DOHH2 (cell line): ENCODE data around the gene PACRG.

Experiments
- EZH2phosphoT487 ChIP-seq: fragments of 200-600 bp; sonication (generic); IDR thresholded peaks from 2 replicates; pipeline ENCODE4 v1.6.1; 2017; ENCODE audit warnings: borderline replicate concordance, mild to moderate bottlenecking, antibody characterized with exemption, low read length, moderate library complexity, mixed read lengths
- TF ChIP-seq, protein P1 (sequence below): fragments of 200-600 bp; sonication (generic); IDR thresholded peaks from one replicate; pipeline ENCODE4 v1.5.1; 2014; ENCODE audit warnings: antibody characterized with exemption, mild to moderate bottlenecking, low read depth, low read length; ENCODE audit not compliant: poor library complexity, severe bottlenecking

- TF ChIP-seq, protein P1, sequence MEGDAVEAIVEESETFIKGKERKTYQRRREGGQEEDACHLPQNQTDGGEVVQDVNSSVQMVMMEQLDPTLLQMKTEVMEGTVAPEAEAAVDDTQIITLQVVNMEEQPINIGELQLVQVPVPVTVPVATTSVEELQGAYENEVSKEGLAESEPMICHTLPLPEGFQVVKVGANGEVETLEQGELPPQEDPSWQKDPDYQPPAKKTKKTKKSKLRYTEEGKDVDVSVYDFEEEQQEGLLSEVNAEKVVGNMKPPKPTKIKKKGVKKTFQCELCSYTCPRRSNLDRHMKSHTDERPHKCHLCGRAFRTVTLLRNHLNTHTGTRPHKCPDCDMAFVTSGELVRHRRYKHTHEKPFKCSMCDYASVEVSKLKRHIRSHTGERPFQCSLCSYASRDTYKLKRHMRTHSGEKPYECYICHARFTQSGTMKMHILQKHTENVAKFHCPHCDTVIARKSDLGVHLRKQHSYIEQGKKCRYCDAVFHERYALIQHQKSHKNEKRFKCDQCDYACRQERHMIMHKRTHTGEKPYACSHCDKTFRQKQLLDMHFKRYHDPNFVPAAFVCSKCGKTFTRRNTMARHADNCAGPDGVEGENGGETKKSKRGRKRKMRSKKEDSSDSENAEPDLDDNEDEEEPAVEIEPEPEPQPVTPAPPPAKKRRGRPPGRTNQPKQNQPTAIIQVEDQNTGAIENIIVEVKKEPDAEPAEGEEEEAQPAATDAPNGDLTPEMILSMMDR, result no peak
- no peak for TF ChIP-seq EZH2phosphoT487
Measured at GRCh38 chr6:162722633-162723032, 5.1 kb upstream of the PACRG start.
